SU-DHL-6 (cell line): ENCODE measurements around the gene EML4.

Experiments used
- CTCF ChIP-seq: fragments of 200-600 bp; sonication (generic); IDR thresholded peaks from one replicate; pipeline ENCODE4 v1.5.1; 2017; ENCODE audit warnings: antibody characterized with exemption, mild to moderate bottlenecking, low read length, moderate library complexity; ENCODE audit not compliant: insufficient read depth, poor library complexity, severe bottlenecking
- EZH2phosphoT487 ChIP-seq: fragments of 200-600 bp; sonication (generic), shearing (Covaris generic); conservative IDR thresholded peaks from 2 replicates; pipeline ENCODE4 v1.6.1; 2018; ENCODE audit warnings: mild to moderate bottlenecking, antibody characterized with exemption, low read length, moderate library complexity, mixed read lengths

DNA sequence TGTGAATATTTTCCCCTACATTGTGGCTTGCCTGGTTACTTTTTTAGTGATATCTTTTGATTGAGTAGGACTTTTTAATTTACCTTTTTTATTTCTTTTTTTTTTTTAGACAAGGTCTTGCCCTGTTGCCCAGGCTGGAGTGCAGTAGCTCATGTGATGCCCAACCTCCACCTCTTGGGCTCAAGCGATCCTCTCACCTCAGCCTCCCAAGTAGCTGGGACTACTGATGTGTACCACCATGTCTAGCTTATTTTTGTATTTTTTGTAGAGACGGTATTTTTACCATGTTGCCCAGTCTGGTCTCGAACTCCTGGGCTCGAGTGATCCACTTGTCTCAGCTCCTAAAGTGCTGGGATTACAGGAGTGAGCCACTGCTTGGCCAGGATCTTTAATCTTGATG, 25.3 kb downstream of the EML4 start:
- TF ChIP-seq CTCF (no peak), EZH2phosphoT487 (no peak)
